Motor neuron (in vitro differentiated cells): Measurements from ENCODE around the gene ZNF45. TPM values are rescaled to one million over a fixed set of nuclear protein-coding genes. Genes with fewer than 3 reads are reported as not detected.
A peak's percentile ranks its signal among the peaks of the same experiment; 100 is the strongest.
"Not testable (repeated sequence)": the region's sequence is repeated elsewhere in the genome, so short reads cannot be mapped to it uniquely, and the experiment has no call there.

Experiments
- ATAC-seq, 8 experiments: fragments of 200-7000 bp; cut with Tn5 transposase; replicated peaks in 6 of 8; 2 replicates each; pipeline ENCODE4 v1.8.0; 2021; ENCODE audit warnings: mild to moderate bottlenecking in 8 of 8, moderate library complexity in 8 of 8
- H3K27ac ChIP-seq, 2 donors: fragments of 250-450 bp; sonication (Bioruptor Pico); 2 replicates each; pipeline ENCODE4 v1.9.0; 2021; ENCODE audit warnings: antibody characterized with exemption in 2 of 2, mild to moderate bottlenecking in 2 of 2, moderate library complexity in 1 of 2
- H3K4me1 ChIP-seq, 2 donors: fragments of 250-450 bp; sonication (Bioruptor Pico); replicated peaks in 1 of 2; 2 replicates each; pipeline ENCODE4 v1.6.1; 2021; ENCODE audit warnings: antibody characterized with exemption in 2 of 2, mild to moderate bottlenecking in 2 of 2, moderate library complexity in 1 of 2
- H3K4me3 ChIP-seq, 5 donors: fragments of 250-450 bp; sonication (Bioruptor Pico); 2 replicates each; pipeline ENCODE4 v1.9.0; 2021; ENCODE audit warnings: antibody characterized with exemption in 5 of 5, mild to moderate bottlenecking in 5 of 5, moderate library complexity in 4 of 5
- WGBS, 10 experiments: fragments of 450-650 bp; shearing (Covaris generic); methylation state at CpG; one replicate each; pipeline ENCODE4 v1.0.0; 2022; 5-methylcytosine and 5-hydroxymethylcytosine counted together
- in situ Hi-C, 9 experiments: fragments of 400-800 bp; cut with MboI; loops; one replicate each; pipeline ENCODE4 v1.15.0; 2021; ENCODE audit warnings: low sequenced_read_pairs in 9 of 9, low pct_unique_long_range_greater_than_20kb in 2 of 9; ENCODE audit not compliant: unreplicated experiment in 9 of 9
- total RNA-seq, 8 experiments: library from RNA; unstranded; fragments of 300-600 nt; gene quantifications; 2 replicates each; pipeline versions ENCODE4 v1.2.3 to v1.2.4, GENCODE V29; 2022

ZNF45 gene
- 10 to 100 TPM in 6 of 8 experiments, 1 to 10 TPM in 2; 7.7 to 24.6 (median 13.1) TPM for total RNA-seq

GRCh38 chr19:43934985-43935708 is at the start of gene ZNF45:
ZNF45 (minus strand) TSS chr19:43935282; CDS start chr19:43922185, 13,097 bp downstream.
- in situ Hi-C loops, result no loop called here
- peak within 1 kb of the TSS; percentile 59 to 79 (median 63) for H3K4me3 ChIP-seq

GRCh38 chr19:43984687-43985000 is 49.6 kb upstream of the ZNF45 start:
- 0 to 9% (median 5%) methylated on average over 2 to 13 of the region's 14 CpGs; no CpG with 5 or more reads in 4 of the 10 experiments for WGBS, 10 experiments
- no peak overlapping the region for H3K27ac ChIP-seq
- peak in 7 of 8 experiments; percentile 3 to 32 (median 6) for ATAC-seq
- H3K4me3 ChIP-seq, result peak overlapping the region; percentile 57 to 88 (median 71)
- H3K4me1 ChIP-seq, result peaks cover 2 to 4% of the 10 kb centered on the region in 2 donors
- in situ Hi-C loops, result no loop called here

More at GRCh38 chr19:43934985-43935708, at the start of gene ZNF45:
- ATAC-seq, result peak; percentile 97 to 99 (median 99)
- Histone ChIP-seq H3K4me1 (peaks cover 5 to 7% of the 10 kb centered on the region in 2 donors), H3K27ac (peak within 1 kb of the TSS; percentile 26 to 77)
- WGBS, 10 experiments, result 0 to 2% (median 0%) methylated on average over 1 to 16 of the region's 42 CpGs

GRCh38 chr19:43983912-43984686 is 49.0 kb upstream of the ZNF45 start, which contains the start of gene ZNF155:
ZNF155 (plus strand) TSS chr19:43984188; CDS start chr19:43988544, 4,356 bp downstream.
- in situ Hi-C loops, result no loop called here
- Histone ChIP-seq H3K4me3 (peak within 1 kb of the TSS; percentile 57 to 88 (median 71)), H3K4me1 (peaks cover 2 to 4% of the 10 kb centered on the region in 2 donors), H3K27ac (no peak within 1 kb of the TSS)
- ATAC-seq, result peak; percentile 97 to 100 (median 100)
- WGBS, 10 experiments, result 0 to 20% (median 0%) methylated on average over 1 to 13 of the region's 40 CpGs; no CpG with 5 or more reads in 5 of the 10 experiments

GRCh38 chr19:43983544-43983911 is 48.4 kb upstream of the ZNF45 start:
- Histone ChIP-seq H3K4me3 (peak overlapping the region; percentile 57 to 88 (median 71)), H3K27ac (no peak overlapping the region), H3K4me1 (peaks cover 2 to 4% of the 10 kb centered on the region in 2 donors)
- in situ Hi-C loops, result no loop called here
- WGBS, 10 experiments, result 0 to 100% (median 60%) methylated on average over 1 to 2 of the region's 2 CpGs; no CpG with 5 or more reads in 3 of the 10 experiments
- no peak for ATAC-seq

- ATAC-seq, result no peak
- H3K4me1 ChIP-seq, result no peaks in the 10 kb centered on the region
- 43 to 100% (median 78%) methylated on average over 1 of the region's 1 CpG for WGBS, 10 experiments
- no peak overlapping the region for H3K4me3 ChIP-seq
- in situ Hi-C loops, result no loop called here
- H3K27ac ChIP-seq, result no peak overlapping the region
Measured at GRCh38 chr19:43976732-43977131, 41.6 kb upstream of the ZNF45 start.

- WGBS, 10 experiments, result 50 to 100% (median 90%) methylated on average over 1 to 3 of the region's 3 CpGs
- no peak overlapping the region for H3K4me3 ChIP-seq
- no peaks in the 10 kb centered on the region for H3K4me1 ChIP-seq
- no peak overlapping the region for H3K27ac ChIP-seq
- no peak for ATAC-seq
- in situ Hi-C loops, result no loop called here
Measured at GRCh38 chr19:43966079-43966694, 31.1 kb upstream of the ZNF45 start.

GRCh38 chr19:43960411-43960810 is 25.3 kb upstream of the ZNF45 start:
- no peak overlapping the region for H3K4me3 ChIP-seq
- in situ Hi-C loops, result no loop called here
- 0 to 80% (median 48%) methylated on average over 1 to 4 of the region's 4 CpGs; no CpG with 5 or more reads in 2 of the 10 experiments for WGBS, 10 experiments
- no peak overlapping the region for H3K27ac ChIP-seq
- H3K4me1 ChIP-seq, result no peaks in the 10 kb centered on the region
- ATAC-seq, result no peak

GRCh38 chr19:43957891-43958290 is 22.8 kb upstream of the ZNF45 start:
- no peak overlapping the region for H3K27ac ChIP-seq
- H3K4me3 ChIP-seq, result no peak overlapping the region
- no peak for ATAC-seq
- 82 to 100% (median 94%) methylated on average over 1 to 3 of the region's 3 CpGs; no CpG with 5 or more reads in 3 of the 10 experiments for WGBS, 10 experiments
- in situ Hi-C loops, result no loop called here
- no peaks in the 10 kb centered on the region for H3K4me1 ChIP-seq

- in situ Hi-C loops, result no loop called here
- WGBS, 10 experiments, result 74 to 100% (median 95%) methylated on average over 2 to 3 of the region's 3 CpGs
Measured at GRCh38 chr19:43956827-43957226, 21.7 kb upstream of the ZNF45 start.

GRCh38 chr19:43950834-43951645 is 16.0 kb upstream of the ZNF45 start, which contains the start of gene ZNF221:
ZNF221 (plus strand) TSS chr19:43951228; CDS start chr19:43962727, 11,499 bp downstream.
- H3K4me1 ChIP-seq, result peaks cover 0 to 2% of the 10 kb centered on the region in 2 donors
- H3K27ac ChIP-seq, result peak within 1 kb of the TSS; percentile 23 to 77
- WGBS, 10 experiments, result 0 to 5% (median 1%) methylated on average over 1 to 28 of the region's 40 CpGs; no CpG with 5 or more reads in 1 of the 10 experiments
- peak; percentile 97 to 99 (median 99) for ATAC-seq
- in situ Hi-C loops, result no loop called here
- H3K4me3 ChIP-seq, result peak within 1 kb of the TSS; percentile 65 to 100 (median 96)

More at GRCh38 chr19:43956827-43957226, 21.7 kb upstream of the ZNF45 start:
- H3K27ac ChIP-seq, result no peak overlapping the region
- no peak overlapping the region for H3K4me3 ChIP-seq
- peaks cover 0 to 2% of the 10 kb centered on the region in 2 donors for H3K4me1 ChIP-seq
- ATAC-seq, result no peak

GRCh38 chr19:43949803-43950202 is 14.7 kb upstream of the ZNF45 start:
- H3K27ac ChIP-seq, in situ Hi-C loops, H3K4me3 ChIP-seq, H3K4me1 ChIP-seq, ATAC-seq: not testable (repeated sequence)
- 25 to 79% (median 68%) methylated on average over 1 to 2 of the region's 2 CpGs for WGBS, 10 experiments

GRCh38 chr19:43947412-43947811 is 12.3 kb upstream of the ZNF45 start:
- 0% methylated on average over 1 of the region's 1 CpG; no CpG with 5 or more reads in 1 of the 10 experiments for WGBS, 10 experiments
- ATAC-seq, H3K27ac ChIP-seq, H3K4me3 ChIP-seq, in situ Hi-C loops, H3K4me1 ChIP-seq: not testable (repeated sequence)
